Stimulated activated naive B cell treated with anti-CD40 and anti-IgM and Interleukin-4, amounts not matched to agents 10 μg/mL and 1 μg/mL and 100 μg/mL, for 72 hours (primary cell): ENCODE measurements around the gene TMEM213.

Experiments
- ATAC-seq, 2 donors: fragments of 150-1000 bp; cut with Tn5 transposase; replicated peaks; 2 replicates each; pipeline ENCODE4 v1.10.0; 2021; ENCODE audit warnings: moderate library complexity in 1 of 2
- DNase-seq: peaks from one replicate; pipeline ENCODE4 v3.0.0; 2021
- H3K27ac Mint-ChIP-seq: one replicate; pipeline ENCODE4 v1.8.0; 2022; ENCODE audit warnings: mild to moderate bottlenecking, mixed read lengths
- H3K27me3 Mint-ChIP-seq, 2 donors: one replicate each; pipeline ENCODE4 v1.8.0; 2022; ENCODE audit warnings: mixed read lengths in 2 of 2
- H3K36me3 Mint-ChIP-seq, 2 donors: one replicate each; pipeline ENCODE4 v1.8.0; 2022; ENCODE audit warnings: mixed read lengths in 2 of 2, mild to moderate bottlenecking in 1 of 2
- H3K4me1 Mint-ChIP-seq, 2 donors: one replicate each; pipeline ENCODE4 v1.8.0; 2022; ENCODE audit warnings: mixed read lengths in 2 of 2, mild to moderate bottlenecking in 1 of 2
- H3K4me3 Mint-ChIP-seq, 2 donors: one replicate each; pipeline ENCODE4 v1.8.0; 2022; ENCODE audit warnings: mild to moderate bottlenecking in 2 of 2, mixed read lengths in 2 of 2, moderate library complexity in 1 of 2
- H3K9me3 Mint-ChIP-seq, 2 donors: one replicate each; pipeline ENCODE4 v1.8.0; 2022; ENCODE audit warnings: mixed read lengths in 2 of 2, mild to moderate bottlenecking in 1 of 2

TMEM213 gene

DNA sequence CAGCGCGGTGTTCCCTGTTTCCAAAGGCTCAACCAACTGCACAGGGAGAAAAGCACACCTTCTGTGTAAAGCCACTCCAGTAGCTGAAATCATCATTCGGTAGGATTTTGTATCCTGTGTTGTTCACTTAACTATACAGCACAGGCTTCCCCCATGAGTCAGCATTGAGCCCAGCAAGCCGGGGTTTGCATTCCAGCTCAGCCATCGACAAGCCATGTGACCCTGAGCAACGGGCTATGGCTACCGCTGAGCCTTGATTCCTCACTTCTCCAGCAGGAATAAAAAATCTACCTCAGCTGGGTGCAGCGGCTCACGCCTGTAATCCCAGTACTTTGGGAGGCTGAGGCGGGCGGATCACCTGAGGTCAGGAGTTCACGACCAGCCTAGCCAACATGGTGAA, 44.3 kb downstream of the TMEM213 start:
- Mint-ChIP-seq H3K27ac (no peak overlapping the region), H3K36me3 (no peaks in the 10 kb centered on the region), H3K9me3 (no peaks in the 10 kb centered on the region), H3K4me1 (no peaks in the 10 kb centered on the region), H3K4me3 (no peak overlapping the region), H3K27me3 (no peaks in the 10 kb centered on the region)
- no peak for DNase-seq
- no peak for ATAC-seq

DNA sequence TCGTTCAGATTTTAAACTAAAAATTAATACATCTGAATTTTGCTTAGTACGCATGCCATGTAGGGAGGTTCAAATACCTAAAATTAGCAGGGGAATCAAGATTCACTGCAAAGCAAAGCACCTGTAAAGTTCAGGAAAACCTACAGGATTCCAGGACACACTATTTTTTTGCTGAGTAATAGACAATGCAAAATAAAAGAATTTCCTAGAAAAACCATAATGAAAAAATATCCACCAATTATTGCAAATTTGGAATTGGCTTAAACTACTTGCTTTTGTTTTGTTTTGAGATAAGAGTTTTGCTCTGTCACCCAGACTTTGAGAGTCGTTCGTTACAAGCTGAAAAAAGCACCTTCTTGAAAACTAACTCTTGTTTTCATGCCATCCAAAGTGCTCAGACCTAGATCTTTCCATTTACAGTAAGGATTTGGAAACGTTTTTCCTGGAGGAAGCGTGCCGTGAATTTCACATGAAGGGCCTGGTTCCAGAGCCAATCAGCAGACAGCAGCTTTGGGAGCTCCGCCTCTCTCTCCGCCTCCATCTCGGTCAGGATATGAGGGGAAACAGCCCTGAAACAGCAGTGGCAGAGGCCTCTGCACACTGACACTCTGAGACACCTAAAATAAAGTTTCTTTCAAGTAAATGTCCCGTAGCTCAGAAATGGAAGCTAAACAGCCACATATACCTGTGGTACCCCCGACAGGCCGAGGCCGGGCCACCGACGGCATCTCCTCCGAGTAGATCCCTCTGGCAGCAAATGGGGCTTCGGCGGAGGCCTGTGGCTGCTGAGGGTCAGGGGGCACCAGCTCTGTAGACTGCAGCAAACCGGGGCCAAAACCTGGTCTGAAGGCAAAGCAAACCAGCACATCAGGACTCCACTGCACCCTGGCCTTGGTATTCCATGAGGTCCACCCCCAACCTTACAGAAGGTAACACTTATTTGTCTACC, 46.1 kb downstream of the TMEM213 start:
- Mint-ChIP-seq H3K9me3 (no peaks in the 10 kb centered on the region), H3K27ac (no peak overlapping the region), H3K4me1 (no peaks in the 10 kb centered on the region)

DNA sequence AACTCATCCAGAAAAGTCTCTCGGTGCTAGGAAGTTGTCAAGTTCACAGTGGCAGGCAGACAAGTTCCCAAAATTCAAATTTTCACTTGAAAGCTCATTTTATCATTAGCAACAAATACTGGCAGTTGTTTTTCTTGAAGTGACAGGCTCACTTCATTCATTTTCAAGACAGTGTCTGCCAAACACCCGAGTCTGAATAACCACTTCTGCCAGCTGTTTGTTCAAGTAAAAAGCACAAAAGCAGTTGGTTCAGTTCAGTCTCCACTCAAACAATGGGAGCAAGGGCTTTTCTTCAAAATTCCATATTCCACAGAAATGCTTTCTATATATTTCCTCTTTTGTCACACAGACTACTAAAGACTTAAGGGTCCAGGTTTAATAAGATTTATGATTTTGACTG, 47.9 kb downstream of the TMEM213 start:
- Mint-ChIP-seq H3K4me3 (no peak overlapping the region), H3K27ac (no peak overlapping the region), H3K27me3 (no peaks in the 10 kb centered on the region), H3K36me3 (peaks cover 0 to 3% of the 10 kb centered on the region in 2 donors), H3K9me3 (peaks cover 3% of the 10 kb centered on the region in 2 donors), H3K4me1 (no peaks in the 10 kb centered on the region)
- no peak for ATAC-seq
- no peak for DNase-seq

More for the DNA sequence above, 46.1 kb downstream of the TMEM213 start:
- Mint-ChIP-seq H3K27me3 (no peaks in the 10 kb centered on the region), H3K36me3 (no peaks in the 10 kb centered on the region), H3K4me3 (no peak overlapping the region)
- DNase-seq (no peak), ATAC-seq (no peak)

DNA sequence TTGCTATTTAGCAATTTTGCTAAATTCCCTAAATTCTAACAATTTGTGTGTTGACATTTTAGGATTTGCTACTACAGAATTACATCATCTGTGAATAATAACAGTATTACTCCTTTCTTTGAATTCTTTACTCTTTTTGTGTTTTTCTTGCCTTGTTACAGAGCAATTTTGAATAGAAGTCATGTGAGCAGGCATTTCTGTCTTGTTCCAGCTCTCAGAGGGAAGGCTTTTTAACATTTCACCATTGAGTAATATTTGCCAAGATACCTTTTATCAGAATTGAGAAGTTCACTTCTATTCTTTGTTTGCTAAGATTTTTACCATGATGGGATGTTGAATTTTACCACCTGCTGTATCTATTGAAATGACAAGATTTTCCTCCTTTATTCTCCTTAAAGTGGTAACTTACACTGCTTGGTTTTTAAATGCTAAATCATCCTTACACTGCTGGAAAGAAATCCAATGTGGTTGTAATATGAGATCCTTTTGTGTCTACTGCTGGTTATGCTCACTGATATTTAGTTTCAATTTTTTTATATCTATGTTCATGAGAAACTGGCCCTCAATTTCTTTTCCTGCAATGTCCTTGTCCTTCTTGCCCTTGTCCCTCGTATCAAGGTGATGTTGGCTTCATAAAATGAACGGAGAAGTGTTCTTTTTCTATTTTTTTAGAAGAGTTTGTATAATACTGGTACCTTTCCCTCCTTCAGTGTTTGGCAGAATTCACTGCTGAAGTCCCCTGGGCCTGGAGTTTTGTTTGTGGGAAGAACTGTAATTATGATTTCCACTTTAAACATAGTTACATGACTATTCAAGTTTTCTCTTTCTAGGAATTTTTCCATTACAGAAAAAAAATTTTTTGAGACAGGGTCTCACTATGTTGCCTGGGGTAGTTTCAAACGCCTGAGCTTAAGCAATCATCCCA, 50.5 kb downstream of the TMEM213 start:
- ATAC-seq (no peak), DNase-seq (no peak)
- Mint-ChIP-seq H3K4me1 (peaks cover 0 to 2% of the 10 kb centered on the region in 2 donors), H3K9me3 (peaks cover 3% of the 10 kb centered on the region in 2 donors), H3K4me3 (no peak overlapping the region), H3K36me3 (peaks cover 0 to 3% of the 10 kb centered on the region in 2 donors), H3K27ac (no peak overlapping the region), H3K27me3 (no peaks in the 10 kb centered on the region)

DNA sequence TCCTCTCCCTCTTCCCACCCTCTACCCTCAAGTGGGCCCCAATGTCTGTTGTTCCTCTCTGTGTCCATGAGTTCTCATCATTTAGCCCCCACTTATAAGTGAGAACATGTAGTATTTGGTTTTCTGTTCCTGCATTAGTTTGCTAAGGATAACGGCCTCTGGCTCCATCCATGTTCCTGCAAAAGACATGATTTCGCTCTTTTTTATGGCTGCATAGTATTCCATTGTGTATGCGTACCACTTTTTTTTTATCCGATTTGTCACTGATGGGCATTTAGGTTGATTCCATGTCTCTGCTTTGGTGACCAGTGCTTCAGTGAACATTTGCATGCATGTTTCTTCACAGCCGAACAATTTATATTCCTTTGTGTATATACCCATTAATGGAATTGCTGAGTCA, 51.9 kb downstream of the TMEM213 start:
- Mint-ChIP-seq H3K36me3 (peaks cover 0 to 3% of the 10 kb centered on the region in 2 donors), H3K27me3 (no peaks in the 10 kb centered on the region), H3K4me3 (no peak overlapping the region), H3K4me1 (peaks cover 0 to 2% of the 10 kb centered on the region in 2 donors), H3K9me3 (peaks cover 3% of the 10 kb centered on the region in 2 donors), H3K27ac (no peak overlapping the region)
- no peak for ATAC-seq
- no peak for DNase-seq

DNA sequence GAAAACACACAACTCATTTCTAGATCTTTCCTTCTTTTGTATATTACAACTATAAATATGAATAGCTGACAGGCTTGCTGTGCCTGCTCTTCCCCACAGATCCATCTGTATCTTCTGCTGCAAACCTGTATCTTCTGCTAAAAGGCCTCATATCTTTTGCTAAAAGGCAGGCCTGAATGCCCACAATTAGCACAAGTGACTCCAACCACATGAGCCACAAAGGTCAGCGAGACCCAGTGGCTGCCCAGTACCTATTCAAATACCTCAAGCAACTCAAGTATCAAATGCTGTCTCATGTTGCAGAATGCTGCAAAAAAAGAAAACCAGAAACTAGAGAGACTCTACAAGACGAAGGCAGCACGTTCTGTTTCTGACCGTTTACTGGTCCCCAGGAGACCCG, 54.7 kb downstream of the TMEM213 start:
- peaks cover 0 to 2% of the 10 kb centered on the region in 2 donors for H3K4me1 Mint-ChIP-seq
- no peaks in the 10 kb centered on the region for H3K27me3 Mint-ChIP-seq
- ATAC-seq (no peak), DNase-seq (no peak)
- peaks cover 0 to 3% of the 10 kb centered on the region in 2 donors for H3K36me3 Mint-ChIP-seq
- no peak overlapping the region for H3K27ac Mint-ChIP-seq
- H3K9me3 Mint-ChIP-seq, result peaks cover 8 to 9% of the 10 kb centered on the region in 2 donors
- H3K4me3 Mint-ChIP-seq, result no peak overlapping the region

DNA sequence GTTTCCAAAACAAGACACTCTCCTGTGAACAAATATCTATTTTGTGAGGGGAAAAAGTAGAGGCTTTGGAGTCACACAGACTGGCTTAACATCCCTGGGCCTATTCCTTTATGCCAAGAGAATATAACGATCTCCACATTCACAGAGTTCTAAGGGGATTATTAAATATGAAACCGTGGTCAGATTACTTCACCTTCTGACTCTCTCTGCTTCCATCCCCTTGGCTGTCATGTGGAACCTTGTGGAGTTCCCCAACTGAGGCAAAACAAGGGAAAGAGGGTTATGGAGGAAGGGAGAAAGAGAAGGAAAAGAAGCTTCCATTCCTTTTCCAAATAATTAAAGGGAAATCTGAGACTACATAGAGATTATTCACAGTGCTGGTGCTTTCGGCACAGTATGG, 55.7 kb downstream of the TMEM213 start:
- H3K9me3 Mint-ChIP-seq, result peaks cover 14 to 17% of the 10 kb centered on the region in 2 donors
- peaks cover 0 to 2% of the 10 kb centered on the region in 2 donors for H3K4me1 Mint-ChIP-seq
- ATAC-seq (no peak), DNase-seq (no peak)
- no peaks in the 10 kb centered on the region for H3K27me3 Mint-ChIP-seq
- H3K36me3 Mint-ChIP-seq, result peaks cover 0 to 7% of the 10 kb centered on the region in 2 donors
- no peak overlapping the region for H3K4me3 Mint-ChIP-seq
- H3K27ac Mint-ChIP-seq, result no peak overlapping the region

DNA sequence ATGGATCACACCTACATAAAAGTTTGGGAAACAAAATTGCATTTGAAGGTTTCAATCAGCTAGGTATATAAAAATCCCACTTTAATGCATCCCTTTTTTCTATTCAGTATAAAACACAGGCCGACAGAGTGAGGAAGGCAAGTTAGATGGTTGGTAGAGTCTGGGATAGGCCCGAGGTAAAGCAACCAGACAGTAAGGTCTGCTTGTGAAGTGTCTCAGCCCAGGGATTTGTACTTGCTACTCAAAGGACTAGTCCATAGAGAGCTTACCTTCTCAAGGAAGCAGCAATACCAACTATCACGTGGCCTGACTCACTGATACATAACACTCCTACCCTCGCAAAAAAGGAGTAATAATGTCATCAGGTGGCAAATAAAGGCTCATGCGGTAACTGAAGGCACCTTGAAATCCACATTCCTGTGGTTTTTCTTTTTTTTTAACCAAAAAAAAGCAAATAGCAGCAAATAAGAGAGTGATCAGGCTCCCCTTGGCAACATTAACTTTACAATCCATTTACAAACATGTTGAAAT, 56.4 kb downstream of the TMEM213 start:
- ATAC-seq, result no peak
- no peak overlapping the region for H3K27ac Mint-ChIP-seq
- DNase-seq, result no peak
- H3K36me3 Mint-ChIP-seq, result peaks cover 0 to 7% of the 10 kb centered on the region in 2 donors
- H3K4me1 Mint-ChIP-seq, result peaks cover 0 to 2% of the 10 kb centered on the region in 2 donors
- H3K27me3 Mint-ChIP-seq, result no peaks in the 10 kb centered on the region
- H3K4me3 Mint-ChIP-seq, result no peak overlapping the region
- peaks cover 14 to 18% of the 10 kb centered on the region in 2 donors for H3K9me3 Mint-ChIP-seq

DNA sequence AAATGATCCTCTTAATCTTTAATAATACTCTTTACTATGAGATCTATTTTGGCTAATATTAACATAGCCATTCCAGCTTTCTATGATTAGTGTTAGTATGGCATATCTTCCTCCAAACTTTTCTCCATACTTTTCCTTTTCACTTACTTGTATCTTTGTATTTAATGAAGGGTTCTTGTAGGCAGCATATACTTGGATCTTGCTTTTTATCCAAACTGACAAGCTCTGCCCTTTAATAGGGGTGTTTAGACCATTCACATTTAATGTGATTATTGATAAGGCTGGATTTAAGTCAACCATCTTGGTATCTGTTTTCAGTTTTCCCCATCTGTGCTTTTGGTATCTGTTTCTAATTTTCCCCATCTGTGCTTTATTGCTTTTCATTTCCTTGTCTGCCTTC, 59.9 kb downstream of the TMEM213 start:
- DNase-seq, result no peak
- ATAC-seq, result no peak
- H3K27me3 Mint-ChIP-seq, result no peaks in the 10 kb centered on the region
- no peaks in the 10 kb centered on the region for H3K4me1 Mint-ChIP-seq
- H3K9me3 Mint-ChIP-seq, result peaks cover 11 to 15% of the 10 kb centered on the region in 2 donors
- H3K36me3 Mint-ChIP-seq, result peaks cover 3 to 4% of the 10 kb centered on the region in 2 donors
- no peak overlapping the region for H3K27ac Mint-ChIP-seq
- H3K4me3 Mint-ChIP-seq, result no peak overlapping the region

DNA sequence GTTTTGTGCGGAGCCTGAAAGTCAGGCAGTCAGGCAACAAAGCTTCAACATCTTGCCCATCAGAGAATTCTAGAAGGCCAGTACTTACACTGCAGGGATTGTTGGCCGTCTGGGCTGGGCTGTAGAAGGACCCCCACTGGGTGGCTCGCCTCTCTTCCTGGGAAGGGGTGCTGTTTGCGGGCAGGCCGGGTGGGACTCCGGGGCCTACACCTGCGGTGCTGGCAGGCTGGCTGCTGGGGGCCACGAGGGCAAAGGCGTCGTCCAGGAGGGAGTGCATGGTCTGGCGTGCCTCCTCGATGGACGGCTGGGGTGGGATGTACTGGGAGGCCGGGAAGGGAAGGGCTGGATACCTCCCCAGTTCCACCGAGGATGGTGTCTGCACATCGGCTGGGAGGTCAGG, 63.3 kb downstream of the TMEM213 start:
- peaks cover 3 to 4% of the 10 kb centered on the region in 2 donors for H3K36me3 Mint-ChIP-seq
- H3K27me3 Mint-ChIP-seq, result no peaks in the 10 kb centered on the region
- no peak for ATAC-seq
- no peak for DNase-seq
- peaks cover 11 to 15% of the 10 kb centered on the region in 2 donors for H3K9me3 Mint-ChIP-seq
- H3K4me3 Mint-ChIP-seq, result no peak overlapping the region
- no peak overlapping the region for H3K27ac Mint-ChIP-seq
- peaks cover 2 to 7% of the 10 kb centered on the region in 2 donors for H3K4me1 Mint-ChIP-seq

DNA sequence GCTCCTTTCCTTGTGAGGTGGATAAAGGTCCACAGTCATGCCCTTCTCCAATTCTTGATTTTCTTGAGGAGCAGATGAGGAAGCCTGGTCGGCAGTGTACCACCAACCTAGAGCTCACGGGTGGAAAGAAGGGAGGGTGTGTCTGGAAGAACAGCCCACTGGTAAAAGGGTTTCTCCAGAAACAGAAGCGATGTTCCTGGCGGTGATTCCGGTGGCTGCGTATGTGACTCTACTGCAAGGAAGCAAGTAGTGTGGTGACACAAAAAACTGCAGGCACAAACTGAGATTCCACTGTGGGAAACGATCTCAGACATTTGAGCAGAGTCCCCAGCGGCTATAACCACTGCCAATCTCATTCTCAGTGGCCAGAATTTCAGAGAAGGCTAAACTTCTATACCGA, 66.1 kb downstream of the TMEM213 start:
- Mint-ChIP-seq H3K9me3 (no peaks in the 10 kb centered on the region), H3K36me3 (peaks cover 0 to 3% of the 10 kb centered on the region in 2 donors), H3K4me3 (no peak overlapping the region), H3K27ac (no peak overlapping the region), H3K4me1 (peaks cover 2 to 8% of the 10 kb centered on the region in 2 donors), H3K27me3 (no peaks in the 10 kb centered on the region)
- DNase-seq (no peak), ATAC-seq (no peak)

DNA sequence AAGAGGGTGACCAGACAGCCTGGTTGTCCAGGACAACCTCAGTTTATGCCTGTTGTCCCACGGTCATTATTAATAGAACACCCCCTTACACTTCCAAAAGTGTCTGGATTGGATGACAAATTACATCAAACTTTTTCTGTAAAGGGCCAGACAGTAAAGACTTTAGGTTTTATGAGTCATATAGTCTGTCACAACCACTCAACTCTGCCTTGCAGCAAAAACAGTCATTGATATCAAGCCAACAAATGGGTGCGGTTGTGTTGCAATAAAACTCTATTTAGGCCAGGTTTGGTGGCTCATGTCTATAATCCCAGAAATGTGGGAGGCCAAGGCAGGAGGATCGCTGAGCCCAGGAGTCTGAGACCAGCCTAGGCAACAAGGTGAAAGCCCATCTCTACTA, 66.9 kb downstream of the TMEM213 start:
- H3K27me3 Mint-ChIP-seq, result no peaks in the 10 kb centered on the region
- ATAC-seq, result no peak
- H3K4me3 Mint-ChIP-seq, result no peak overlapping the region
- H3K36me3 Mint-ChIP-seq, result peaks cover 0 to 3% of the 10 kb centered on the region in 2 donors
- H3K9me3 Mint-ChIP-seq, result no peaks in the 10 kb centered on the region
- H3K27ac Mint-ChIP-seq, result no peak overlapping the region
- H3K4me1 Mint-ChIP-seq, result peaks cover 2 to 8% of the 10 kb centered on the region in 2 donors
- DNase-seq, result no peak

DNA sequence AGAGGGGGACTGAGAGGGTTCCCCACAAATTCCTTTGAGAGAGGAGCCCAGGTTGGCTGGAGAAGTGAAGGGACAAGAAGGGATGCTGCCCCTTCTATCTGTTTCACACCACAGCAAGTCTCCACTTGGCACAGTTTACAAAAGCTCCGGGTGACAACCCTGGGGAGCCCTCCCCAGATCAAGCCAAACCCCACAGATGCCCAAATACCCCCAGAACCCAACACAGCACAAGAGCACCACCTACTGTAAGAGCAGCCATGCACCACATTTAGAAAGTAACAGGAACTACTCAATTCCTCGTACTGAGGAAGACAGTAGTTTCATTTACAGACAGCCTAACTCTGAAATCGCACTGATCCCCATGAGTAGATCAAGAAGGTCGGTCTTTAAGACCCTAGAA, 68.0 kb downstream of the TMEM213 start:
- Mint-ChIP-seq H3K27ac (no peak overlapping the region), H3K36me3 (peaks cover 0 to 3% of the 10 kb centered on the region in 2 donors), H3K27me3 (no peaks in the 10 kb centered on the region), H3K4me1 (peaks cover 2 to 8% of the 10 kb centered on the region in 2 donors), H3K9me3 (no peaks in the 10 kb centered on the region), H3K4me3 (no peak overlapping the region)
- peak; percentile 52 to 55 for ATAC-seq
- no peak for DNase-seq

DNA sequence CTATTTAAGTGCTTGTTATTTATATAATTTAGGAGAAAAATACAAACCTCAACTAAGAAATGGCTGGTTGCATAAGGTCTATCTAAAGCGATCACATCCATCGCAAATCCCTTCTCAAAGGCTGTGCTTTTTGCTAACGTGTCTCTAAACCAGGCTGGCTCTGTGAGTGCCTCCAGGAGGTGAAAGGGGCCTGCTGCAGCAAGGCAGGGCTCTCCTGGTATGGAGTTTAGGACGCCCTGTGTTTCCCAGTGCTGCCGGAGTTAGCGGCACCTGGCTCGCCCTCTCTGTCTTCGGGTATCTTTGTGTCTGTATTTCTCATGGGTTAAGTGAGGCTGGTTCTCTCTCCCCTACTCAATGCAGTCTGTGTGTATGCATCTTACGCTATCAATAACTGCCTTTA, 68.6 kb downstream of the TMEM213 start:
- Mint-ChIP-seq H3K27ac (no peak overlapping the region), H3K9me3 (peaks cover 0 to 1% of the 10 kb centered on the region in 2 donors), H3K36me3 (no peaks in the 10 kb centered on the region), H3K4me3 (no peak overlapping the region), H3K27me3 (no peaks in the 10 kb centered on the region), H3K4me1 (peaks cover 2 to 8% of the 10 kb centered on the region in 2 donors)
- no peak for DNase-seq
- no peak for ATAC-seq
